Osteoblast (primary cell): Measurements from ENCODE around the gene STON1. TPM values are rescaled to one million over a fixed set of nuclear protein-coding genes. Genes with fewer than 3 reads are reported as not detected.

Experiments
- DNase-seq: peaks from one replicate; pipeline ENCODE4 v3.0.0; 2011; ENCODE audit warnings: low spot score, mixed read lengths; ENCODE audit not compliant: insufficient read length; ENCODE audit errors: missing footprints
- H2AFZ ChIP-seq: 2 replicates; pipeline ENCODE4 v1.6.0; 2011; ENCODE audit warnings: mild to moderate bottlenecking, low read length
- H3K27ac ChIP-seq: 2 replicates; pipeline ENCODE4 v1.5.1; 2011; ENCODE audit warnings: mild to moderate bottlenecking, low read depth, low read length, moderate library complexity
- H3K27me3 ChIP-seq: 2 replicates; pipeline ENCODE4 v1.6.0; 2012; ENCODE audit warnings: mild to moderate bottlenecking, control low read depth, inconsistent platforms, low read length, moderate library complexity; ENCODE audit not compliant: insufficient read depth
- H3K36me3 ChIP-seq: 2 replicates; pipeline ENCODE4 v1.5.1; 2011; ENCODE audit warnings: mild to moderate bottlenecking, low read length, control low read depth, moderate library complexity; ENCODE audit not compliant: insufficient read depth
- H3K4me1 ChIP-seq: 2 replicates; pipeline ENCODE4 v1.5.1; 2011; ENCODE audit warnings: mild to moderate bottlenecking, low read length, control low read depth, moderate library complexity; ENCODE audit not compliant: insufficient read depth
- H3K4me2 ChIP-seq: 2 replicates; pipeline ENCODE4 v1.6.0; 2011; ENCODE audit warnings: mild to moderate bottlenecking, low read length; ENCODE audit not compliant: insufficient read depth
- H3K4me3 ChIP-seq: fragments of 200-600 bp; sonication (generic); 3 replicates; pipeline ENCODE4 v1.5.1; 2012; ENCODE audit warnings: mild to moderate bottlenecking, low read length, inconsistent platforms; ENCODE audit not compliant: insufficient read depth
- H3K79me2 ChIP-seq: 2 replicates; pipeline ENCODE4 v1.6.0; 2012; ENCODE audit warnings: mild to moderate bottlenecking, low read length, control low read depth, inconsistent platforms; ENCODE audit not compliant: insufficient read depth
- H3K9me3 ChIP-seq: 2 replicates; pipeline ENCODE4 v1.5.1; 2011; ENCODE audit warnings: low read depth, low read length, control low read depth
- H4K20me1 ChIP-seq: 2 replicates; pipeline ENCODE4 v1.6.0; 2012; ENCODE audit warnings: mild to moderate bottlenecking, low read length, control low read depth; ENCODE audit not compliant: insufficient read depth
- total RNA-seq: library from RNA; depleted of rRNA; stranded (reverse); fragments of >200 nt; gene quantifications from 2 replicates; pipeline ENCODE4 v1.2.3, GENCODE V29; 2012
- TF ChIP-seq, protein P1 (sequence below): IDR thresholded peaks from 2 replicates; pipeline ENCODE4 v1.5.1; 2011; ENCODE audit warnings: mild to moderate bottlenecking, low read depth, low read length, moderate library complexity; ENCODE audit errors: extremely low read depth

STON1 gene
- total RNA-seq, 1 donor: 15.9 TPM

DNA sequence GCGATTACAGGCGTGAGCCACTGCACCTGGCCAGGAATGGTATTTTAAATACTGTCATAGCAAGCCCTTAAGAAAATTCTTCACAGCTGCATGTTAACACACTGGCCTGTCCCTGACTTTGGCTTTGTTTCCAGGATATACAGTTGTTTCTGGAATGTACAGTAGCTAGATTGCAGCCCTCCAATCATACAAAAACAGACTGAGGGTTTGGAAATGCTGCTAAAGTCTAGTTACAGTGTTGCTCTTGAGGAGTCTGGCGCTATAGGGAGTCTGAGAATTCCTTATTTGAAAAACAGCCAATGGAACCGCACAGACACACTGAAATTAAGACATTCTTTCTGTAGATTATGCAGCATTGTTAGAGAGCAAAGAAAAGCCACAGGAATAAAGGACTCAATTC lies 37.7 kb downstream of the STON1 start:
- DNase-seq: no peak

DNA sequence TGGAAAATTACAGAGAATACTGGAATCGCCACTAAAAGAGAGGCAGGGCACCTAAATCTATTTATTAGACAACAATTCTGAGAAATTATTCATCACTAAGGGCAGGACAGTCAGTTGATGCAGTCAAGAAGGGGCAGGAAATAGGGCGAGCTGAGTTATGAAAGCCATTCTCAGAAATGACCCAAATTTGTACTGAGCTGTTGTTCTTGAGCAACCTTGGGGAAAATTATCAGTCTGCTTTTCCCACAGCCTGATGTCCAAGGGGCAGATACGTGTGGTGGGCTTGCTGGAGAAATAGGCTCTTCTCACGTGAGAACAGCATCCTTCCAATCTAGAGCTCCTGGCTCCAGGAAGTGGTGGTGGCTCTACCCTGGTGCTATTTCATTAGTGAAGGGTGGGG lies 38.6 kb downstream of the STON1 start:
- no peaks in the 10 kb centered on the region for H3K27me3 ChIP-seq
- no peak for DNase-seq
- no peak overlapping the region for H3K4me2 ChIP-seq
- H4K20me1 ChIP-seq: peaks cover 3% of the 10 kb centered on the region
- H2AFZ ChIP-seq: no peak overlapping the region
- TF ChIP-seq, protein P1, sequence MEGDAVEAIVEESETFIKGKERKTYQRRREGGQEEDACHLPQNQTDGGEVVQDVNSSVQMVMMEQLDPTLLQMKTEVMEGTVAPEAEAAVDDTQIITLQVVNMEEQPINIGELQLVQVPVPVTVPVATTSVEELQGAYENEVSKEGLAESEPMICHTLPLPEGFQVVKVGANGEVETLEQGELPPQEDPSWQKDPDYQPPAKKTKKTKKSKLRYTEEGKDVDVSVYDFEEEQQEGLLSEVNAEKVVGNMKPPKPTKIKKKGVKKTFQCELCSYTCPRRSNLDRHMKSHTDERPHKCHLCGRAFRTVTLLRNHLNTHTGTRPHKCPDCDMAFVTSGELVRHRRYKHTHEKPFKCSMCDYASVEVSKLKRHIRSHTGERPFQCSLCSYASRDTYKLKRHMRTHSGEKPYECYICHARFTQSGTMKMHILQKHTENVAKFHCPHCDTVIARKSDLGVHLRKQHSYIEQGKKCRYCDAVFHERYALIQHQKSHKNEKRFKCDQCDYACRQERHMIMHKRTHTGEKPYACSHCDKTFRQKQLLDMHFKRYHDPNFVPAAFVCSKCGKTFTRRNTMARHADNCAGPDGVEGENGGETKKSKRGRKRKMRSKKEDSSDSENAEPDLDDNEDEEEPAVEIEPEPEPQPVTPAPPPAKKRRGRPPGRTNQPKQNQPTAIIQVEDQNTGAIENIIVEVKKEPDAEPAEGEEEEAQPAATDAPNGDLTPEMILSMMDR: no peak
- no peak overlapping the region for H3K27ac ChIP-seq
- no peak overlapping the region for H3K4me3 ChIP-seq
- H3K36me3 ChIP-seq: no peaks in the 10 kb centered on the region
- no peaks in the 10 kb centered on the region for H3K9me3 ChIP-seq
- no peaks in the 10 kb centered on the region for H3K79me2 ChIP-seq
- peaks cover 14% of the 10 kb centered on the region for H3K4me1 ChIP-seq

More for the DNA sequence above, 37.7 kb downstream of the STON1 start:
- Histone ChIP-seq H3K27ac (no peak overlapping the region), H3K4me2 (peak overlapping the region; percentile 69), H3K27me3 (no peaks in the 10 kb centered on the region), H3K4me3 (no peak overlapping the region), H3K79me2 (no peaks in the 10 kb centered on the region), H4K20me1 (peaks cover 3% of the 10 kb centered on the region), H2AFZ (no peak overlapping the region), H3K4me1 (peaks cover 14% of the 10 kb centered on the region), H3K36me3 (no peaks in the 10 kb centered on the region), H3K9me3 (no peaks in the 10 kb centered on the region)
- TF ChIP-seq, protein P1: no peak

DNA sequence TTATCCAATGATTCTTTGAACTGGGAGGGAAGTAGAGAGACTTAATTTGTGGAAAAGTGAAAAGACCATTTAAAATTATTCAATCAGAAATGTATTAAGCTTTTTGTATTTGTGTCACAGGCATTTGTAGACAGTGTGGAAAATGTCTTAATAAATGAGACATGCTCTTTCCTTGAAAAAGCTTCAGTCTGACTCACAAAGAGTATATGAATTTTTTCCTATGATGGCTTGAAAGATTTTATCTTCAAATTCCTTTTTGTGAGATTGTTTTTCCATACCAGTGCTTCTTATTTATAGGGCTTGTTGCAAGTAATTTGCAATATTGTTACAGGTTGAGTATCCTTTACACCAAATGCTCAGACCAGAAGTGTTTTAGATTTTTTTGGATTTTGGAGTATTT lies 39.5 kb downstream of the STON1 start:
- no peak overlapping the region for H3K27ac ChIP-seq
- H3K4me1 ChIP-seq: peaks cover 14% of the 10 kb centered on the region
- peaks cover 3% of the 10 kb centered on the region for H4K20me1 ChIP-seq
- no peak overlapping the region for H2AFZ ChIP-seq
- no peaks in the 10 kb centered on the region for H3K36me3 ChIP-seq
- H3K27me3 ChIP-seq: no peaks in the 10 kb centered on the region
- no peak overlapping the region for H3K4me3 ChIP-seq
- DNase-seq: no peak
- H3K4me2 ChIP-seq: no peak overlapping the region
- no peaks in the 10 kb centered on the region for H3K79me2 ChIP-seq
- TF ChIP-seq, protein P1: no peak
- H3K9me3 ChIP-seq: no peaks in the 10 kb centered on the region

DNA sequence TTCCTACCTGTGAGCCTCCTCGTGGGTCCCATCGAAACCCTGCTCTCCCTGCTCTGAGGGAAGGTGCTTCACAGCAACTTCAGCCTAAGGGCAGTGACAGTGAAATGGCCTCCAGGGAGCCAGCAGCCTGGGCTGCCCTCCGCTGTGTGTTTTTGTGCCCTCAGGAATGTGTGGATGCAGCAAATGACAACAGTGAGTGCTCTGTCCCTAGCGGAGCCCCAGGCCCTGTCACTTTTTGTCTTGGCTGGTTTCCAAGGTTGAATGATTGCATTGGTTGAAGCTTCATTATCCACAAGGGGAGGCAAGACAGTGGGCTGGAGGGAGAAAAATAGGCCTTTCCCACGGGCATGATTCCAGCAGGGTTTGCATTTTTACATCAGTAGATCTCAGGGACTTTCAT lies 42.9 kb downstream of the STON1 start:
- DNase-seq: no peak
- H3K9me3 ChIP-seq: no peaks in the 10 kb centered on the region
- H3K4me2 ChIP-seq: no peak overlapping the region
- peaks cover 5% of the 10 kb centered on the region for H3K4me1 ChIP-seq
- H3K4me3 ChIP-seq: no peak overlapping the region
- no peaks in the 10 kb centered on the region for H4K20me1 ChIP-seq
- no peak overlapping the region for H3K27ac ChIP-seq
- H3K79me2 ChIP-seq: no peaks in the 10 kb centered on the region
- H3K27me3 ChIP-seq: no peaks in the 10 kb centered on the region
- TF ChIP-seq, protein P1: no peak
- H3K36me3 ChIP-seq: no peaks in the 10 kb centered on the region
- H2AFZ ChIP-seq: no peak overlapping the region
